GM18909 (cell line): ENCODE results near the gene ABCB8.

ENCODE experiments used
- ATAC-seq: cut with Tn5 transposase; IDR thresholded peaks from one replicate; pipeline ENCODE4 v1.9.1; 2021; ENCODE audit warnings: mild to moderate bottlenecking; ENCODE audit not compliant: unreplicated experiment, poor library complexity

The ABCB8 gene

DNA sequence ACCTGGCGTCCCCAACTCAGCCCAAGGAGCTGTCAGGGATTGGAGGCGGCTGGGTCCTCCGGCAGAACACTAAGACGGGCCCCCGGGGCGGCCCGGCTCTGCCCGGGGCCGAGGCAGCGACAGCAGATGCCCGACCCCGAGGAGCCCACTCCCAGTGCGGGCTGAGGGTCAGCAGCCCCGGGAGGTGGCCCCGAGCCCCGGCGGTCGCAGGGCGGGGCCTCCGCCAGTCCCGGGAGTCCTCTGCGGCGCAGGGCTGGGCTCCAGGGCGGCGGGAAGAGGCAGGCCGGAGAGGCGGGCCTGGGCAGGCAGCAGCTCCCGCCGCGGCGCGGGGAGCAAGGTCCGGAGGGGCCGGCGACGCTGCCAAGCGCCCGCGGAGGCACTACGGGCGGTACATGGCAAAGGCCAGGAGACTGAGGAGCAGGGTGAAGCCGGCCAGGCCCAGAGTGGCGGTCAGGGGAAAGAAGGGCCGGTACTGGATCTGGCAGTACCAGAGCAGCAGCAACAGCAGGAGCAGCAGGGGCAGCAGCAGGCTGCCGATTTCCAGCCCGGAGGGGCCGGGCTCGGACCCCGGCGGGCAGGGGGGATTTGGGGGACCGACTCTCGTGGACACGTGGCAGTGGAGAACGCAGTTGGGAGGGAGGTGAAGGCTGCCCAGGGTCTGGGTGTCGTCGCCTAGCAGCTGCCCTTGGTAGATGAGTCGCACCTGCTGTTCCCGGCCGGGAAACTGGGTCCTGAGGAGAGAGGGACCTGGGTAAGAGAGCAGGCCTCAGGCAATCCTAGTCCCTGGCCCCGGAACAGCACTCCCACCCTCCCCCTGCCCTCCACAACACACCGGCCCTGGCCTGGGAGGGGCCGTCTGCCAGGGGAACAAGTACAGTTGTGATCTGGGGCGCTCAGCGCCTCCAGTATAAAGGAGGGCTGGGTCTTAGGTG is 53.2 kb downstream of the ABCB8 start:
- ATAC-seq = no peak

DNA sequence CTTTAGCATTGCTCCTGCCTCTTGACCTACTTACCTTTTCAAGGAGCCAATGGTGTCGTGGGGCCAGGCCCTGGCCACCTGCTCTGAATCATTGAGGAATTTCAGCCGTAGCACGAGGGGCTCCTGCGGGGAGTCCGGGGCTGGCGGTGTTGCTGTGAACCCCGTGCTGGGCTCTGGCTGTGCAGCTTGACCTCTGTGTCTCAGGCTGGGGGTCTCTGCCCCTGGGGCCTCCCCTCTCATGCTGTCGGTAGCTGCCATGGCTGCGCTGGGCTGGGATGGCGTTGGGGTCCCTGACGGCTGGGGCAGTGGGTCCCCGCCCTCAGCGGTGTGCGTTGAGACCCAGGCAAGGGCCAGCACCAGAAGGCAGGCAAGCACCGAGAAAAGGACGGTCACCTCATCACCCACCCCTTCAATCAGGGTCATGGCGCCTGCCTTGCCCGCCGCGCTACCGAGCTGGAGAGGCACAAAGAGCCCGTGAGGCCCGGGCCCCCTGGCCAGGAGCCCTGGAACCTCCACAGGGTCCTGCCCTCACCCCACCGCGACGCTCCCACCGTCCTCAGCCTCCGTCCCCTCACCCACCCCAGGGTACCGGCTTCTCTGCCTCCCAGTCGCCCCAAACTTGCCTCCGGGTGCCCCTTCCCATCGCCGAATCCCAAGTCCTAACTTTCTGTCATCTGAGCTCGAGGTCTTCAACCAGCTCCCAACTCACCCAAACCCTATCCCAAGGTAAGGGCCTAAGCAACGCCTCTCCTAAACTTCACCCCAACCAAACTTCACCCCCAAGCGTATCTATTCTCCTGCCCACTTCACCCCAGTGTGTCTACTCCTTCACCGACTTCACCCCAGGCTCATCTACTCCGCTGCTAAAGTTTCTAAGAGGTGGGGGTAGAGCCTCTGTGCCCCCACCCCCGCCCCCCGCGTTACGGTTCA is 54.2 kb downstream of the ABCB8 start:
- no peak for ATAC-seq

DNA sequence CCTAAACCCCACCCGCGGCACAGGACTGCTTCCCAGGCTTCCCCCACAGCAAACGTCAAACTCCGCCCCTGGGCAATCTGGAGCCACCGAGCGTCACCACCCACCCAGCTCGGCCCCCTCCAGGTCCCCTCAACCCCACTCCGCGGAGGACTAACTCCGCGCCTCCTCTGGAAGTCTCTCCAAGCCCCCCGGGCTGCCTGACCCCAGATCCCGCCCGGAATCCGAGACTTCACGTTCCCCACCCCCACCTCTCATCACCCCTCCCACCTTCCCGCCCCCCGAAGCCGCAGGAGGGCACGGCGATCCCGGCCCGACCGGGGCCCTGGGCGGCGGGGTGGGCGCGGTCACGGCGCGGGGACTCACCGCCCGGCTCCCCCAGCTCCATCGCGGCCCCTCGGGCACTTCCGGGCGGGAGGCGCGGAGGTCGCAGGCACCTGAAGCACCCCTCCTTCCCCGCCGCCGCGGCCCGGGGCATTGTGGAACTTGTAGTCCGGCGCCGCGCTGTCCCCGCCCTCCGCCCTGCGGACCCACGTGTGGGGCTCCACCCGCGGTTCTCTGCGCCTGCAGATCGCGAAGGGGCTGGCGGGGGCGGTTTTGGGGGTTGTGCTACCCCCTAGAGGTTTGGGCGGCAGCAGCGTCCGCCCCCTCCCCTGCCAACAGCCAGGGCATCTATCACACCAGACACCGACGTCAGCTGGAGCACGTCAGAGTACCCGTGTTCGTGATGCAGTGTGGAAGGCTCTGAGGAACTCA is 55.0 kb downstream of the ABCB8 start, which contains the start of gene TMUB1:
TMUB1 (minus strand) TSS at position 423 of the 753 bp plus-strand sequence. CDS start 930 bp downstream, outside the sequence.
- ATAC-seq = peak; percentile 56

DNA sequence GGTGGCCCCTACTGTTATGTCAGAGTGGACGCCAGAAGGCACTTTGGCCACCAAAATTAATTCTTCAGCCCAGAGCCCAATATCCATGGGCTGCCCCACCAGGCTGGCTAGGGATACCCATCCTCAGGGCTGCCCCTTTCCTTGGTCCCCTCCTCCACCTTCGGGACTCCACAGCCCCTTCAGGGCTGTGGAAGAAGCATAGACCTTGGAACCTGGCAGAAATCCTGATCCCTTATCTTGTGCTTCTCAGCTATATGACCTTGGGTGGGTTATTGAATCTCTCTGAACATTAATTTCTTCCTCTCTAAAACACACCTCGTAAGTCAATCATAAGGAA is 55.5 kb downstream of the ABCB8 start:
- no peak for ATAC-seq

DNA sequence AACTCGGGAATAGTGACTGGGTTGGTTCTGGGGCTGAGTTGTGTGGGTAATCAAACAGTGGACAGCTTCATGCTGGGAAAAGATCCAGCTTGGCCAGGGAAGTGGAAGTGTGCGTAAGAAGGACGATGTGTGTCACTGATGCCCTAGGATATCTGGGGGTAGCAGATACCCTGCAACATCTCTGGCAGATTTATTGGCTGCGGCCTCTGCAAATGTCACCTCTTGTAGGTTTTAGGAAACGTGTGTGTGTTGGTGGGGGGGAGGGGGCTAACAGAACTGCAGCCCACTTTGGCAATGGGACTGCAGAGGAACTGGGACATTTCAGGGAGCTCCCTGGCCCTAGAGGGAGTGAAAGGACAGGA is 57.1 kb downstream of the ABCB8 start:
- no peak for ATAC-seq

DNA sequence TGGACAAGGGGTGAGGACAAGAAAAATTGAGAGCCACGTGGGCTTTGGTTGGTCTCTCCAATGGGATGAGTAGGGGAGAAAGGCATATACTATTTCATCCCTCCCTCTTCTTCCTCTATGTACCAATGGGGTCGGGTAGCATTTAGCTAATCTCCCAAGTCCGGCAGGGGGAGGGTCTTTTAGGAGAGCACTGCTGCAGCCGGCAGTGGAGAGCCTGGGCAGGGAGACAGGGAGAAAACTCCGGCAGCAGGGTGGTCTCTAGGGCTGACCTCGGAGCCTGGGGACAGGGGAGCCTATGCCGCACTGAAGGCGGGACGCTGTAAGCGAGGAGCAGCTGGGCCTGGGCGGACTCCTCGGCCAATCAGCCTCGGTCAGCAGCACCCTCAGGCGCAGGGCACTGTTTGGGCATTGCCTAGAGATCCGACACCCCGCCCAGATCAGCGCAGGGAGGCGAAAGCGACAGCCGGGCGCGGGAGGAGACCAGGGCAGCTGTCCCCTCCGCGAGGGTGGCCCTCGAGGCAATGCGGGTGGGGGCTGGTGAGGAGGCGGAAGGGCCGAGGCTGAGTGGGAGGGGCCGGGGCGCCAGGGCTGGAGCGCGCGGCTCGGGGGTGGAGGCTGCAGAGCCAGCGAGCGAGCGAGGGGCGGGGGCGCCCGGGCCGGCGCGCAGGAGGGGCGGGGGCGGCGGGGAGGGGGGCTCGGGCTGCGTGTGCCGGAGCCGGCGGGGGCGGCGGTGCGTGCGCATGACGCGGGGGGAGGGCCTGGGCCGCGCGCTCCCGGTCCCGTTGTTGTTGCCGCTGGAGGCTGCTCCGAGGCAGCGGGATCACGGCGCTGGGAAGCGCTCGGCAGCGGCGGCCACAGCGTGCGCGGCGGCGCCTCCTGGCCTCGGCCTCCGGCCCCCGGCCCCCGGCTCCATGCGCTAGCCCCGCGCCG is 57.7 kb downstream of the ABCB8 start, which contains the start of gene AGAP3:
AGAP3 (plus strand) TSS at position 785 of the 930 bp plus-strand sequence. CDS start 267 bp downstream, outside the sequence.
- peak; percentile 42 for ATAC-seq

DNA sequence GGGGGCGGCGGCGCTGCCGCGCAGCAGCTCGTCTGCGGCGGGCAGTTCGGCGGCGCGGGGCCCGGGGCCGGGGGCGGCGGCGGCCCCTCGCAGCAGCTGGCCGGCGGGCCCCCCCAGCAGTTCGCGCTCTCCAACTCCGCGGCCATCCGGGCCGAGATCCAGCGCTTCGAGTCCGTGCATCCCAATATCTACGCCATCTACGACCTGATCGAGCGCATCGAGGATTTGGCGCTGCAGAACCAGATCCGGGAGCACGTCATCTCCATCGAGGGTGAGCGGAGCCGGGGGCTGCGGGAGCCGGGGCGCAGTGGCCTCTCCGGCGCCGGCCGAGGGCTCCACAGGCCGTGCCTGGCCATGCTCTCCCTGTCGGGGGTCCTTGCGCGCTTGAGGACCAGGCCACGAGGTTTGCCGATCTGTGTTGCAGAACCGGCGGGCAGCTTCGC is 58.6 kb downstream of the ABCB8 start:
- ATAC-seq = no peak

DNA sequence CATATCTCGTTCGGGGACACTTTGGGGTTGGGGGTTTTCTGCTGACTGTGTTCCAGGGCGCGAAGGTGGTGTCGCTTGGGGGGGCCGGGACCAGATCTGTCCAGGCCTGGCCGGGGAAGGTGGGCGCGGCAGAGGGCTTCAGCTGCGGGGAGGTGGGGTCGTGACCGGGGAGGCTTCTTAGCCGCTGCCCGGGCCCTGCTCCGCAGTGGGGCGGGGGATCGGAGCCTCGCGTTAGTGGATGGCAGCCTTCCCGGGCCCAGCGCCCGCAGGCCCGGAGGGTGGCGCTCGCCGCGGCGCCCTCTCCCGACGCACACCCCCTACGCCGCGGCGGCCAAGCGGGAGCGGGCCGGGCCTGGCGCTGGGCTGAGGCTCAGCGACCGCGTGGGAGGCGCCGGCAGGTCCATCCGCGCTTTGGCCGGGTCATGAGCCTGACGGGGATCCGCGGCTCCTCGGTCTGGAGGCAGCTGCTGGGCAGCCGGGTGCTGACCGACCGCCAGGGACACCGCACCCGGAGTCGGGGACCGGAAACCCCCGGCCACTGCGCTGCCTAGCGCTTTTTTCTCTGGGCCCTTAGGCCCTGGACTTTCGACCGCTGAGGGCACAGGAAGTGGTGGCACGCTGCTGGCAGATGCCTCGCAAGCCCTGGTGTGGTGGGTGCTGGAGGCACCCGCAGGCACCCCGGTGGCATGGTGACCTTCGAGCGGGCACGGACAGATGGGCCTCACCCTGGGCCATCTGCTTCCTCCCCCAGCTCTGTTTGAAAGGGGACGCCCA is 59.2 kb downstream of the ABCB8 start:
- ATAC-seq = peak; percentile 31

DNA sequence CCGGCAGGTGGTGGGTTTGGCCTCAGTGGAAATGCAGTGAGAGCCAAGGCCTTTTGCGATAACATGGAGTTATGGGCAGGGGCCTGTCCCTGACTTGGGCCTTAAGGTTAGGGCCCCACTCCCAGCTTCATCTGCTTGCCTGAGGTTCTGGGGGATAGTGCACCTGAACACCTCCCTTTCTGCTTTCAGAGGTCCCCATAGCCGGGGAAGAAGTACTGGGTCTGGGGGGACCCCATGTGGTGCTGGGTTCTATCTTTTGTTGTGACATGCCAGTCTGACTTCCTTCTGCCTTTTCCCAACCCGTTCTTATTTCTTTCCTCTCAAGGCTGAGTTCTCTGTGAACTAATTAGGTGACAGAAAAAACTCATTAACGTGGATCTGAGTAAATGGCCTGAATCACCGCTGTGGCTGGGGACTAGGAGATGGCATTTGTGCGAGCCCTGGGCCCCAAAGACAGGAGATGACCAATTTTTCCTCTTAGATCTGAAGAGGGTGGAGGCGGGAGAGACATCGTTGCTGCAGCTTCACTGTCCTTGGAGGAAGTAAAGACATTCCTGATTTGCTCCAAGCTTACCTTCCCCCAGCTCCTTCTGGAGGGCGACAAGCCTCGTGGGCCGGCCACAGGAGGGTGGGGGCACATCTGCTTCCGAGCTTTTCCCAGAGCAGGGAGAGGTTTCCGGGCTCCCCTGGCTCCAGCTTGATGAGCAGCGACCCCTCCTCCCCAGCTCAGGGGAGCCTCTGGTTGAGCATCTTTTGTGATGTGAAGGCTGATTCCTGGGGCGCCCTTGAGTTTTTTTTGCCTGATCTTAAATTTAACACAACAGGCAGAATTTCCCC is 60.0 kb downstream of the ABCB8 start:
- ATAC-seq = no peak

DNA sequence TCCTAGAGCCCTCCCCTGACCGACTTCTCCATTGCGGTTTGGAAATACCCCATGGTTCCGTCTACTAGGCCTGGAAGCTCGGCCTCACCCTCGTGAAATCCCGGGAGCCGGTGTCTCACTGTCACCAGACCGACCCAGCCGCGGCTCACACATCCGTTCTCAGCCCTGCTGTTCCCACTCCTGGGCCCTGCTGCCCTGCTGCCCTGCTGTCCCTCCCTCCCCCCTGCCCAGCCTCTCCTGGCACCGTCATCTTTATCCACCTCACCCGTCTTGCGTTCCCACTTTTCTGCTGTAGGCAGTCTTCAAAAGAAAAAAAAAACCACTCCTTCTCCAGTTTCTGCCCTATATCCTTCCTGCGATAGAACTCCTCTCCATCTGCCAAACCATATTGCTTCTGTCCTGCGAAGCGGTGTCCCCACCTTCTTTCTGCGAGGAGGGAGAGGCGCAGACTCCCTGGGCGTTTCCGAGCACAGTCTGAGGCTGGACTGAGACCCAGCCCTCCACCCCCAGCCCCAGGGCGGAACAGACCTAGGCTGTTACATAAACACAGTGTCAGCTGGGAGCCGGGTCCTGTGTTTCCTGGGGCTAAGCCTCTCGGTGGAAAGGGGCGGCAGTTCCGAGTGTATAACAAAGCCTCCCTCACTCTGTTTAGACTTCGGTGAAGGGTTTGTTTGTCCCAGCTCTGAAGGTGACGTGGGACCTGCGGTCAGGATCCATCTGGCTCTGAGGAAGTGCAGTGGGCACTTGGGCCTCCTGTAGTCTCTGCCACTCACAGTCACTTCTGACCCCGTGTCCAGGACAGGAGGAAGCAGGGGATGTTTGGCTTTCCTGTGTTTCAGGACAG is 60.8 kb downstream of the ABCB8 start:
- no peak for ATAC-seq

DNA sequence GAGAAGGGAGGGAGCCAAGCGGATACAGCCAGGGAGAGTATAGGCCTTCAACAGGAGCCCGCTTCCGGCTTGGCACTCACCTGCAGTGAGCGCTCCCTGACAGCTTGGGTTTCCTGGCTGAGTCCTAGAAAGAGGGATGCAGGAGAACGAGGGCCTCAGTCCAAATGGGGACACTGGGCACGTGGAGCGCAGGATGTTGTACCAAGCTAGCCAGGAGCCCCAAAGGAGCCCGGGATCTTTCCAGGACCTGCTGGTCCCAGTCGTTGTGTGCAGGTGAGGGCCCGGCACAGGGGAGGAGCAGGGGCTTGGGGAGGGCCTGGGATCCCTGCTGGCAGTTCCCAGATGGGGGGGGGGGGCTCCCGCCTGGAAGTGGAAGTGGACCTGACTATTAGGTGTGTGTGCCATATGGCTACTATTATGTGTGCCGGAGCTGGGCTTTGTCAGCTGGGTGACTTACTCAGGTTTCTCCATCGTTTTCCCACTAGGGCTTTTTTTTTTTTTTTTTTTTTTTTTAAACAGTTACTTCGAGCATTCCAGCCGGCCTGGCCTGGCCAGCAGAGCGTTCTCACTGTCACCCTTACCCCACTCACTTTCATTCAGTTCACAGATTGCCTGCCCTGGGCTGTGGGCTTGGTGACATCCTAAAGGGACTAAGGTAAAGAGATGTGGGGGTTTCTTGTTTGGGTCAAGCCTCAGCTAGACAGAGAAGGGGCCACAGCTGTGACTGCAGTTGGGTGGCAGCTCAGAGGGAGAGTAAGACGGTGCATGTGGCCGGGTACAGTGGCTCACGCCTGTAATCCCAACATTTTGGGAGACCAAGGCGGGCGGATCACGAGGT is 61.9 kb downstream of the ABCB8 start:
- ATAC-seq = no peak

DNA sequence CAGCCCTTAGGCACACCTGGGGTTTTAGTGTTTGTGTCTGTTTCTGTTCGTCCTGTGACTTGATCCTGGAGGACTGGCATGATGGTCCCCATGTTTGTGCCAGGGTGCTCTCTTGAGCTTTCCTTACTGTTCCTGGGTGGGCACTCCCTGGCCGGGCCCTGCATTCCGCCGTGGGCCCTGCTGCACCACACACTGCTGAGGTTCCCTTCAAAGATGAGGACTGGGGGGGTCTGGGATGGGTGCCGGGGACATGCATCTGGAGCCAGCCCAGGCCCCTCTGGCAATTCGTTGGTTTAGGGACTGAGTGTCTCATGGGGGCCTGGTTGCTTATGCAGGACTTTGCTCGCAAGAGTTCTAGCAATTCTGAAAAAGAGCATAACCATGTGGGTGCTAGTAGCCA is 62.8 kb downstream of the ABCB8 start:
- ATAC-seq = no peak

DNA sequence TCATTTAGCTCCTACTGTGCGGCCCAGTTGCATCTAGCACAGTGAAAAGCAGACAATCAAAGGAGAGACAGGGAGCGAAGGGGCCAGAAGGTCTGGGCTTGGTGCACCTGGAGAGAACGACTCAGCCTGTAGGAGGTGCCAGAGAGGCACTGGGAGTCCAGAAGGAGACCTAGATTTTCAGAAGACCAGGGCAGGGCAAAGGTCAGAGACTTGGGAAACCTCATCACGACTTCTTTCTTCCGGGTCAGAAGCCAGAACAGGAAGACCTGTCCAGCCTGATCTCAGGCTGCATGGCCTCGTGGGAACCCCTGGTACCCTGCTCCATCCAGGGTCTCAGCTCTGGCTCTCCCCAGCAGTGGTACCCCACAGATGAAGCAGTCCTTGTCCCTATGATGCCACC is 63.2 kb downstream of the ABCB8 start:
- ATAC-seq = no peak

DNA sequence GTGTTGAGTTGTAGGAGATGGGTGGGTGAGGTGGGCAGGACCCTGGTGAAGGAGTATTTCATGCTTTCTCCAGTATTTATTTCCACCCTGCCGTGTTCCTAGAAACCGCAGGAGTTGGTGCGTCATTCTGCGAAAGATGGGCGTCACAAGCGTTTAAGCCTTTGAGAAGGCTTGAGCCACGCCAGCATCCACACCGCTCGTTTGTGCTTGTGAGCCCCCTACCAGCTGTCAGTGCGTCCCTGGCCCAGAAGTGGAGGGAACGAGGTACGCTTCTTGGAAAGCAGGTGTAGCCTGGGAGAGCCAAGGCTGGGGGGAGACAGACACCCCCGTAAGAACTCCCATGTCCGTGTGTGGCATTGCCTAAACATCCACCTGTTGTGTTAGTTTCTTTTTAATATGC is 63.7 kb downstream of the ABCB8 start:
- no peak for ATAC-seq

DNA sequence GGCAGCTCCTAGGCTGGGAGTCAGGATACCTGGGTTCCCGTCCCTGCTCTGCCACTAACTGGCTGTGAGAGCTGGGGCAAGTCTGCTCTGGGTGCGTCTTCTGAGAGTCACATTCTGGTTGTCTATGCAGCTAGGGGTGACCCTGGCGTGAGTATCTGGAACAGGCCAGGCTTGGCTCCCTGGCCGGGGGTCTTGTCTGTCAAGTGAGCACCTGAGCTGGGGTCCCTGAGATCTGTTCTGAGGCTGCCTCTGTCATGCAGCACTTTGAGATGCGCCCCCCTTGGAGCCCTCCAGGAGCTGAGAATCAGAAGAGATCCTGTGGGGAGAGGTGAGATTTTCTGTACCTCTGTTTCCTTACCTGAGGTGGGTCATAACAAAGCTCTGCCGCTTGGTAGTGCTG is 65.5 kb downstream of the ABCB8 start:
- ATAC-seq = no peak

DNA sequence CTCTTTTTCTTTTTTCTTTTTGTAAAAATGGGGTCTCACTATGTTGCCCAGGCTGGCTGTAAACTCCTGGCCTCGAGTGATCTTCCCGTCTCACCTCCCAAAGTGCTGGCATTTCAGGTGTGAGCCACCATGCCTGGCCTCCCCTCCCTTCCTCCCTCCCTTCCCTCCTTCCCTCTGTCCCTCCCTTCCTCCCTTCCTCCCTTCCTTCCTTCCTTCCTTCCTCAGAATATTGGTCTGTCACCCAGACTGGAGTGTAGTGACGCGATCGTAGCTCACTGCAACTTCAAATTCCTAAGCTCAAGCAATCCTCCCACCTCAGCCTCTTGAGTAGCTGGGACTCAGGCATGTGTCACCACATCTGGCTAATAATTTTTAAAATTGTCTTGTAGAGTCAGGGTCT is 66.4 kb downstream of the ABCB8 start:
- no peak for ATAC-seq
